Lower lobe of right lung (tissue), 2 donors: Measurements from ENCODE around the gene CLIC4. TPM values are rescaled to one million over a fixed set of nuclear protein-coding genes. Genes with fewer than 3 reads are reported as not detected.
"Not testable (repeated sequence)": the region's sequence is repeated elsewhere in the genome, so short reads cannot be mapped to it uniquely, and the experiment has no call there.

Experiments used
- ATAC-seq, 2 donors: fragments of 200-7000 bp; cut with Tn5 transposase; one replicate each; pipeline ENCODE4 v1.9.1; 2020 to 2022; ENCODE audit warnings: mild to moderate bottlenecking in 2 of 2, moderate library complexity in 2 of 2
- DNase-seq: peaks from one replicate; pipeline ENCODE4 v3.0.0-alpha.2; 2020
- H3K27ac ChIP-seq: fragments of 200-600 bp; one replicate; pipeline ENCODE4 v1.8.0; 2022
- H3K27me3 ChIP-seq: fragments of 200-600 bp; one replicate; pipeline ENCODE4 v1.8.0; 2022; ENCODE audit warnings: low read depth
- H3K36me3 ChIP-seq: fragments of 200-600 bp; one replicate; pipeline ENCODE4 v1.8.0; 2022; ENCODE audit warnings: mild to moderate bottlenecking
- H3K4me1 ChIP-seq: fragments of 200-600 bp; one replicate; pipeline ENCODE4 v1.8.0; 2022
- H3K4me3 ChIP-seq: fragments of 200-600 bp; one replicate; pipeline ENCODE4 v1.8.0; 2022; ENCODE audit warnings: mild to moderate bottlenecking
- H3K9me3 ChIP-seq: fragments of 200-600 bp; one replicate; pipeline ENCODE4 v1.8.0; 2022
- CTCF ChIP-seq: fragments of 200-600 bp; IDR thresholded peaks from one replicate; pipeline ENCODE4 v1.8.0; 2022; ENCODE audit warnings: antibody characterized with exemption, mild to moderate bottlenecking
- intact Hi-C: fragments of 100-400 bp; cut with DNase I; formaldehyde crosslinking; loops from one replicate; pipeline ENCODE4 v1.11.0; 2022
- total RNA-seq: library from RNA; stranded (reverse); fragmentation: NEBNext Ultra II Directional; extraction: Animal tissue kit (Norgen Biotek cat#: 25700); gene quantifications from one replicate; pipeline ENCODE4 v1.2.1, GENCODE V29; 2021
- donor health status: DM: no; HTN: yes; CAD: no; lungs with severe emphysema.

The CLIC4 gene
- total RNA-seq, 1 donor from 2014 or later: 169 TPM

DNA sequence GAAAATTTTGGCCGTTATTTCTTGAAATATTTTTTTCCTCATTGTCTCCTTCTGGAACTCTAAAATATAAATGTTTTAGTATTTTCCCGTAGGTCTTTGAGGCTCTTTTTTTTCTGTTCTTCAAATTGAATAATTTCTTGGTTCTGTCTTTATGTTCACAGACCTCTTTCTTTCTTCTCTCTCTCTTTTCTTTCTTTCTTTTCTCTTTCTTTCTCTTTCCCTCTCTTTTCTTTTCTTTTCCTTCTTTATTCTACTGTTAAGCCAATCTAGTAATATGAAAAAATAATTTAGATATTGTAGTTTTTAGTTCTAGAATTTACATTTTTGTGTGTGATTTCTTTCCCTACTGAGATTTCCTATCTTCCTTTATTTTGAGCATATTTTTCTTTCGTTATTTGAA is 30.1 kb downstream of the CLIC4 start:
- H3K4me3 ChIP-seq: no peak overlapping the region
- intact Hi-C loops: no loop called here
- H3K36me3 ChIP-seq: no peaks in the 10 kb centered on the region
- no peaks in the 10 kb centered on the region for H3K9me3 ChIP-seq
- no peaks in the 10 kb centered on the region for H3K27me3 ChIP-seq
- DNase-seq (no peak), ATAC-seq (no peak)
- peaks cover 33% of the 10 kb centered on the region for H3K4me1 ChIP-seq
- TF ChIP-seq CTCF: no peak
- H3K27ac ChIP-seq: no peak overlapping the region

GRCh38 chr1:24775916-24776315 is 30.7 kb downstream of the CLIC4 start:
- ATAC-seq (no peak), DNase-seq (no peak)
- no peak for TF ChIP-seq CTCF
- Histone ChIP-seq H3K9me3 (no peaks in the 10 kb centered on the region), H3K4me1 (peaks cover 27% of the 10 kb centered on the region), H3K27me3 (no peaks in the 10 kb centered on the region), H3K4me3 (no peak overlapping the region), H3K27ac (no peak overlapping the region), H3K36me3 (no peaks in the 10 kb centered on the region)
- intact Hi-C loops: no loop called here

GRCh38 chr1:24776821-24777220 is 31.6 kb downstream of the CLIC4 start:
- peaks cover 18% of the 10 kb centered on the region for H3K4me1 ChIP-seq
- H3K27ac ChIP-seq: no peak overlapping the region
- no peaks in the 10 kb centered on the region for H3K9me3 ChIP-seq
- ATAC-seq: no peak
- no peak for TF ChIP-seq CTCF
- no peaks in the 10 kb centered on the region for H3K27me3 ChIP-seq
- intact Hi-C loops: no loop called here
- DNase-seq: no peak
- no peak overlapping the region for H3K4me3 ChIP-seq
- no peaks in the 10 kb centered on the region for H3K36me3 ChIP-seq

DNA sequence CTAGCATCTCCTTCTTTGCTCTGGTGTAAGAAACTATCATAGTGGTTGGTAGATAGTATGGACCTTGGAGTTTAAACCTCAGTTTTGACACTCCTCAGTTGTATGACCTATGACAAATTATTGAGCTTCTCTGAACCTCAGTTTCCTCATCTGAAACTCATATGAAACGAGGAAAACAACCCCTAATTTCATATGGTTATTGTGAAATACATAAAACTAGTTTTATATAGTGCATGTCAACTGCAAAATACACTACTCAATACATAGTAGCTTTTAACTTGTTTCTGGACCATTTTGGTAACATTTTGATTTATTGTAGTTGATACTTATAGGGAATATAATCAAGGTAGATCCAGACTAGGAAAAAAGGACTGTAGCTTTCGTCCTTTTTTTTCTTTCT is 32.9 kb downstream of the CLIC4 start:
- Histone ChIP-seq H3K9me3 (no peaks in the 10 kb centered on the region), H3K27me3 (no peaks in the 10 kb centered on the region), H3K27ac (no peak overlapping the region), H3K4me1 (peaks cover 20% of the 10 kb centered on the region), H3K36me3 (no peaks in the 10 kb centered on the region), H3K4me3 (no peak overlapping the region)
- TF ChIP-seq CTCF: no peak
- no peak for DNase-seq
- ATAC-seq: no peak
- intact Hi-C loops: no loop called here

DNA sequence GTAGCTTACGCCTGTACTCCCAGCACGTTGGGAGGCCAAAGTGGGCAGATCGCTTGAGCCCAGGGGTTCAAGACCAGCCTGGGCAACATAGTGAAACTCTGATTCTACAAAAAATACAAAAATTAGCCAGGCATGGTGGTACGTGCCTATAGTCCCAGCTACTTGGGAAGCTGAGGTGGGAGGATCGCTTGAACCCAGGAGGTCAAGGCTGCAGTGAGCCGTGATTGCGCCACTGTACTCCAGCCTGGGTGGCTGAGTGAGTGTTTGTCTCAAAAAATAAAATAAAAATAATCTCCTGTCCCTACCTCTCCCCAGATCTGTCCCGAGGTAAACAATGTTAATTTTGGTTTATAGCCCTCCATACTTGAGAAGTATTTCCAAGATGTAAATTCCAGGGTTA is 34.0 kb downstream of the CLIC4 start:
- H3K27ac ChIP-seq, H3K36me3 ChIP-seq, ATAC-seq, H3K4me3 ChIP-seq, H3K9me3 ChIP-seq, intact Hi-C loops, H3K27me3 ChIP-seq, DNase-seq: not testable (repeated sequence)
- peaks cover 22% of the 10 kb centered on the region for H3K4me1 ChIP-seq

- ATAC-seq (peak; percentile 52 to 74), DNase-seq (no peak)
- Histone ChIP-seq H3K4me1 (peaks cover 23% of the 10 kb centered on the region), H3K4me3 (no peak overlapping the region), H3K36me3 (no peaks in the 10 kb centered on the region), H3K9me3 (no peaks in the 10 kb centered on the region), H3K27ac (no peak overlapping the region), H3K27me3 (no peaks in the 10 kb centered on the region)
- intact Hi-C loops: no loop called here
- TF ChIP-seq CTCF: no peak
Observed at GRCh38 chr1:24779689-24780464, 34.6 kb downstream of the CLIC4 start.

- peaks cover 30% of the 10 kb centered on the region for H3K4me1 ChIP-seq
- intact Hi-C loops, H3K36me3 ChIP-seq, H3K27ac ChIP-seq, H3K27me3 ChIP-seq, DNase-seq, H3K9me3 ChIP-seq: not testable (repeated sequence)
- peak in 1 of 2 donors; percentile 34 for ATAC-seq
- H3K4me3 ChIP-seq: peak overlapping the region; percentile 6
Observed at GRCh38 chr1:24780626-24781025, 35.4 kb downstream of the CLIC4 start.
